ENCODE results near the gene MUC13. TPM values are rescaled to one million over a fixed set of nuclear protein-coding genes. Genes with fewer than 3 reads are reported as not detected.

MUC13 gene
- total RNA-seq, 1 experiment from 2014 or later = 0.22 TPM

- TF ChIP-seq FOXP4 (CRISPR knock-in tag; IDR thresholded peaks at IDR 0.05) (no peak), GABPB1 (CRISPR knock-in tag; IDR thresholded peaks at IDR 0.05) (no peak), CREM (CRISPR knock-in tag; IDR thresholded peaks at IDR 0.05) (no peak)
These were observed 32.2 kb upstream of the MUC13 start (continued) for GRCh38 chr3:124966521-124967445.

GRCh38 chr3:124965413-124965812 is 30.9 kb upstream of the MUC13 start:
- Mint-ChIP-seq H3K4me3 (no peak overlapping the region), H3K27ac (no peak overlapping the region), H3K9me3 (no peaks in the 10 kb centered on the region), H3K36me3 (no peaks in the 10 kb centered on the region; the same call in 1 of the 2 replicates), H3K4me1 (peaks cover 6% of the 10 kb centered on the region; the same call in 1 of the 2 replicates), H3K27me3 (ENCODE audit: low read depth) (no peaks in the 10 kb centered on the region)
- no peak for ATAC-seq
- no peak for TF ChIP-seq HMGXB4 (CRISPR knock-in tag; IDR thresholded peaks at IDR 0.05)
- no peak for TF ChIP-seq ATF2 (CRISPR knock-in tag; IDR thresholded peaks at IDR 0.05; ENCODE audit: borderline replicate concordance, low read depth)
- no peak for TF ChIP-seq ZNF121 (CRISPR knock-in tag; IDR thresholded peaks at IDR 0.05)
- TF ChIP-seq NR1H2 (CRISPR knock-in tag; IDR thresholded peaks at IDR 0.05) = no peak
- TF ChIP-seq ATF6 (CRISPR knock-in tag; IDR thresholded peaks at IDR 0.05) = no peak
- TF ChIP-seq CBFB (CRISPR knock-in tag; IDR thresholded peaks at IDR 0.05; ENCODE audit: low read depth) = no peak
- no peak for TF ChIP-seq USF1 (CRISPR knock-in tag; IDR thresholded peaks at IDR 0.05)
- POLR2A ChIA-PET = no interaction called here
- CTCF ChIA-PET = no interaction called here
- no peak for DNase-seq (ENCODE audit: low spot score)

GRCh38 chr3:124964387-124964786 is 29.8 kb upstream of the MUC13 start:
- POLR2A ChIA-PET = no interaction called here
- H3K27ac Mint-ChIP-seq = no peak overlapping the region
- CTCF ChIA-PET = no interaction called here
- no peak for TF ChIP-seq HMGA2 (CRISPR knock-in tag; IDR thresholded peaks at IDR 0.05)
- no peak for TF ChIP-seq ZNF281 (CRISPR knock-in tag; IDR thresholded peaks at IDR 0.05)
- TF ChIP-seq SP1 (CRISPR knock-in tag; conservative IDR thresholded peaks at IDR 0.05) = no peak
- TF ChIP-seq ZSCAN18 (CRISPR knock-in tag; IDR thresholded peaks at IDR 0.05) = no peak
- TF ChIP-seq ZNF512 (CRISPR knock-in tag; IDR thresholded peaks at IDR 0.05; ENCODE audit: borderline replicate concordance) = no peak
- no peak for TF ChIP-seq GRHL2 (CRISPR knock-in tag; IDR thresholded peaks at IDR 0.05; ENCODE audit: insufficient replicate concordance, severe bottlenecking)

More at GRCh38 chr3:124964387-124964786, 29.8 kb upstream of the MUC13 start:
- no peaks in the 10 kb centered on the region for H3K27me3 Mint-ChIP-seq (ENCODE audit: low read depth)
- DNase-seq (ENCODE audit: low spot score) (no peak), ATAC-seq (no peak)
- H3K4me1 Mint-ChIP-seq = peaks cover 6% of the 10 kb centered on the region; the same call in 1 of the 2 replicates
- no peaks in the 10 kb centered on the region for H3K36me3 Mint-ChIP-seq
- no peak overlapping the region for H3K4me3 Mint-ChIP-seq
- no peaks in the 10 kb centered on the region for H3K9me3 Mint-ChIP-seq

Data from WTC11 (cell line).